OCI-LY7 (cell line): ENCODE results near the gene ANKS1B.

Source experiments
- CTCF ChIP-seq: fragments of 200-600 bp; sonication (generic); conservative IDR thresholded peaks from 2 replicates; pipeline ENCODE4 v1.5.1; 2014; ENCODE audit warnings: mild to moderate bottlenecking, antibody characterized with exemption, low read length, moderate library complexity, mixed read lengths
- EZH2phosphoT487 ChIP-seq: fragments of 200-600 bp; sonication (generic); IDR thresholded peaks from 2 replicates; pipeline ENCODE4 v1.6.1; 2018; ENCODE audit warnings: low read depth, borderline replicate concordance, mild to moderate bottlenecking, mixed run types, antibody characterized with exemption, low read length, moderate library complexity, mixed read lengths

GRCh38 chr12:99192489-99192888 lies 792.2 kb downstream of the ANKS1B start:
- TF ChIP-seq CTCF: no peak
- no peak for TF ChIP-seq EZH2phosphoT487
